ENCODE results near the gene C9orf40. TPM values are rescaled to one million over a fixed set of nuclear protein-coding genes. Genes with fewer than 3 reads are reported as not detected.

C9orf40 gene
- total and polyA plus RNA-seq, 4 donors, result 1.3 to 21.8 (median 1.6) TPM

GRCh38 chr9:74901001-74901400 lies 51.7 kb downstream of the C9orf40 start:
- Histone ChIP-seq H3K9ac (ENCODE audit: low read depth in 1 of 2, low read length in 2 of 2) (no peak overlapping the region), H3K36me3 (ENCODE audit: control insufficient read depth in 4 of 4, insufficient read depth in 3 of 4, low read depth in 1 of 4, low read length in 3 of 4) (no peaks in the 10 kb centered on the region), H3K27ac (ENCODE audit: low read depth in 1 of 2, low read length in 2 of 2) (no peak overlapping the region), H3K4me3 (ENCODE audit: low read depth in 1 of 3, low read length in 3 of 3) (no peak overlapping the region), H3K4me1 (ENCODE audit: control insufficient read depth in 4 of 4, insufficient read depth in 4 of 4, low read length in 3 of 4) (no peaks in the 10 kb centered on the region), H3K27me3 (ENCODE audit: control insufficient read depth in 4 of 4, insufficient read depth in 4 of 4, low read length in 3 of 4) (peaks cover 0 to 4% (median 0%) of the 10 kb centered on the region in 4 donors), H3K9me3 (ENCODE audit: control insufficient read depth in 4 of 4, low read length in 3 of 4) (no peaks in the 10 kb centered on the region)
- DNase-seq (ENCODE audit: low spot score), result no peak
- TF ChIP-seq, protein P1, sequence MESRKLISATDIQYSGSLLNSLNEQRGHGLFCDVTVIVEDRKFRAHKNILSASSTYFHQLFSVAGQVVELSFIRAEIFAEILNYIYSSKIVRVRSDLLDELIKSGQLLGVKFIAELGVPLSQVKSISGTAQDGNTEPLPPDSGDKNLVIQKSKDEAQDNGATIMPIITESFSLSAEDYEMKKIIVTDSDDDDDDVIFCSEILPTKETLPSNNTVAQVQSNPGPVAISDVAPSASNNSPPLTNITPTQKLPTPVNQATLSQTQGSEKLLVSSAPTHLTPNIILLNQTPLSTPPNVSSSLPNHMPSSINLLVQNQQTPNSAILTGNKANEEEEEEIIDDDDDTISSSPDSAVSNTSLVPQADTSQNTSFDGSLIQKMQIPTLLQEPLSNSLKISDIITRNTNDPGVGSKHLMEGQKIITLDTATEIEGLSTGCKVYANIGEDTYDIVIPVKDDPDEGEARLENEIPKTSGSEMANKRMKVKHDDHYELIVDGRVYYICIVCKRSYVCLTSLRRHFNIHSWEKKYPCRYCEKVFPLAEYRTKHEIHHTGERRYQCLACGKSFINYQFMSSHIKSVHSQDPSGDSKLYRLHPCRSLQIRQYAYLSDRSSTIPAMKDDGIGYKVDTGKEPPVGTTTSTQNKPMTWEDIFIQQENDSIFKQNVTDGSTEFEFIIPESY (IDR thresholded peaks at IDR 0.05), result no peak
- TF ChIP-seq, protein P2, sequence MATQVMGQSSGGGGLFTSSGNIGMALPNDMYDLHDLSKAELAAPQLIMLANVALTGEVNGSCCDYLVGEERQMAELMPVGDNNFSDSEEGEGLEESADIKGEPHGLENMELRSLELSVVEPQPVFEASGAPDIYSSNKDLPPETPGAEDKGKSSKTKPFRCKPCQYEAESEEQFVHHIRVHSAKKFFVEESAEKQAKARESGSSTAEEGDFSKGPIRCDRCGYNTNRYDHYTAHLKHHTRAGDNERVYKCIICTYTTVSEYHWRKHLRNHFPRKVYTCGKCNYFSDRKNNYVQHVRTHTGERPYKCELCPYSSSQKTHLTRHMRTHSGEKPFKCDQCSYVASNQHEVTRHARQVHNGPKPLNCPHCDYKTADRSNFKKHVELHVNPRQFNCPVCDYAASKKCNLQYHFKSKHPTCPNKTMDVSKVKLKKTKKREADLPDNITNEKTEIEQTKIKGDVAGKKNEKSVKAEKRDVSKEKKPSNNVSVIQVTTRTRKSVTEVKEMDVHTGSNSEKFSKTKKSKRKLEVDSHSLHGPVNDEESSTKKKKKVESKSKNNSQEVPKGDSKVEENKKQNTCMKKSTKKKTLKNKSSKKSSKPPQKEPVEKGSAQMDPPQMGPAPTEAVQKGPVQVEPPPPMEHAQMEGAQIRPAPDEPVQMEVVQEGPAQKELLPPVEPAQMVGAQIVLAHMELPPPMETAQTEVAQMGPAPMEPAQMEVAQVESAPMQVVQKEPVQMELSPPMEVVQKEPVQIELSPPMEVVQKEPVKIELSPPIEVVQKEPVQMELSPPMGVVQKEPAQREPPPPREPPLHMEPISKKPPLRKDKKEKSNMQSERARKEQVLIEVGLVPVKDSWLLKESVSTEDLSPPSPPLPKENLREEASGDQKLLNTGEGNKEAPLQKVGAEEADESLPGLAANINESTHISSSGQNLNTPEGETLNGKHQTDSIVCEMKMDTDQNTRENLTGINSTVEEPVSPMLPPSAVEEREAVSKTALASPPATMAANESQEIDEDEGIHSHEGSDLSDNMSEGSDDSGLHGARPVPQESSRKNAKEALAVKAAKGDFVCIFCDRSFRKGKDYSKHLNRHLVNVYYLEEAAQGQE (IDR thresholded peaks at IDR 0.05), result no peak
- TF ChIP-seq FOXA1 (IDR thresholded peaks at IDR 0.05) (no peak), CTCF (IDR thresholded peaks at IDR 0.05; ENCODE audit: low read depth, low read length, missing input control) (no peak), RXRA (IDR thresholded peaks at IDR 0.05) (no peak), SP1 (IDR thresholded peaks at IDR 0.05) (no peak), YY1 (IDR thresholded peaks at IDR 0.05) (no peak), HNF4A (conservative IDR thresholded peaks at IDR 0.05) (no peak), EGR1 (IDR thresholded peaks at IDR 0.05; ENCODE audit: low read depth in 2 of 2) (no peak), RAD21 (IDR thresholded peaks at IDR 0.05) (no peak), TAF1 (conservative IDR thresholded peaks at IDR 0.05) (no peak), NR2F2 (IDR thresholded peaks at IDR 0.05) (no peak), FOXA2 (IDR thresholded peaks at IDR 0.05) (no peak), GABPA (IDR thresholded peaks at IDR 0.05 in 1 of 2, conservative IDR thresholded peaks at IDR 0.05 in 1 of 2) (no peak), HNF4G (IDR thresholded peaks at IDR 0.05) (no peak), JUND (IDR thresholded peaks at IDR 0.05) (no peak), MAX (IDR thresholded peaks at IDR 0.05) (no peak)
- TF ChIP-seq, protein P3, sequence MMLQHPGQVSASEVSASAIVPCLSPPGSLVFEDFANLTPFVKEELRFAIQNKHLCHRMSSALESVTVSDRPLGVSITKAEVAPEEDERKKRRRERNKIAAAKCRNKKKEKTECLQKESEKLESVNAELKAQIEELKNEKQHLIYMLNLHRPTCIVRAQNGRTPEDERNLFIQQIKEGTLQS (IDR thresholded peaks at IDR 0.05), result no peak

Other genes starting within 250 kb of the C9orf40 start
- under 1 TPM; 0.14 to 0.67 TPM for gene TRPM6, start 65.0 kb downstream of the C9orf40 start, total RNA-seq
- gene TRPM6, start 65.0 kb downstream of the C9orf40 start, polyA plus RNA-seq, result under 1 TPM; 0.05 to 0.07 TPM
- 10 to 100 TPM; 15.6 to 19.7 TPM for gene CARNMT1, start 75.4 kb upstream of the C9orf40 start, total RNA-seq
- 1 to 10 TPM; 5.1 to 7.0 TPM for gene CARNMT1, start 75.4 kb upstream of the C9orf40 start, polyA plus RNA-seq
- gene NMRK1, start 135.2 kb upstream of the C9orf40 start, total RNA-seq, result 10 to 100 TPM in 1 of 2 donors, 1 to 10 TPM in 1; 6.8 to 17.7 TPM
- gene NMRK1, start 135.2 kb upstream of the C9orf40 start, polyA plus RNA-seq, result 10 to 100 TPM; 14.2 to 32.2 TPM
- 10 to 100 TPM; 26.9 to 29.7 TPM for gene OSTF1, start 135.6 kb upstream of the C9orf40 start, total RNA-seq
- 10 to 100 TPM; 19.8 to 26.9 TPM for gene OSTF1, start 135.6 kb upstream of the C9orf40 start, polyA plus RNA-seq